ENCODE results near the gene TCP11L1. TPM values are rescaled to one million over a fixed set of nuclear protein-coding genes. Genes with fewer than 3 reads are reported as not detected.
"Not testable (repeated sequence)": the region's sequence is repeated elsewhere in the genome, so short reads cannot be mapped to it uniquely, and the experiment has no call there.

The TCP11L1 gene
- total RNA-seq, 2 donors from 2014 or later, result 8.9 to 14.2 TPM

GRCh38 chr11:33021937-33022336, 17.4 kb upstream of the TCP11L1 start:
- Mint-ChIP-seq H3K36me3 (no peaks in the 10 kb centered on the region), H3K9me3 (no peaks in the 10 kb centered on the region)
- ATAC-seq, result peak in 1 of 2 donors; percentile 18

GRCh38 chr11:33025339-33025722, 14.0 kb upstream of the TCP11L1 start:
- ATAC-seq (no peak), DNase-seq (ENCODE audit: low spot score in 2 of 2) (no peak)
- Mint-ChIP-seq H3K27ac (no peak overlapping the region), H3K36me3 (no peaks in the 10 kb centered on the region), H3K9me3 (no peaks in the 10 kb centered on the region)

More at GRCh38 chr11:33021937-33022336, 17.4 kb upstream of the TCP11L1 start:
- H3K27ac Mint-ChIP-seq, result no peak overlapping the region
- no peak for DNase-seq (ENCODE audit: low spot score in 2 of 2)

GRCh38 chr11:33027233-33027632, 12.1 kb upstream of the TCP11L1 start:
- H3K9me3 Mint-ChIP-seq, result no peaks in the 10 kb centered on the region
- H3K27ac Mint-ChIP-seq, result no peak overlapping the region
- no peaks in the 10 kb centered on the region for H3K36me3 Mint-ChIP-seq
- DNase-seq (ENCODE audit: low spot score in 2 of 2) (no peak), ATAC-seq (no peak)

GRCh38 chr11:33027846-33028536, 11.4 kb upstream of the TCP11L1 start:
- DNase-seq (ENCODE audit: low spot score in 2 of 2) (no peak), ATAC-seq (no peak)
- Mint-ChIP-seq H3K36me3 (no peaks in the 10 kb centered on the region), H3K9me3 (no peaks in the 10 kb centered on the region), H3K27ac (no peak overlapping the region)

- H3K9me3 Mint-ChIP-seq, result no peaks in the 10 kb centered on the region
- no peak for ATAC-seq
- H3K36me3 Mint-ChIP-seq, result no peaks in the 10 kb centered on the region
- DNase-seq (ENCODE audit: low spot score in 2 of 2), result no peak
- H3K27ac Mint-ChIP-seq, result no peak overlapping the region
These were observed 10.8 kb upstream of the TCP11L1 start for GRCh38 chr11:33028537-33028914.

- not testable (repeated sequence) for H3K9me3 Mint-ChIP-seq; H3K36me3 Mint-ChIP-seq; DNase-seq (ENCODE audit: low spot score in 2 of 2); H3K27ac Mint-ChIP-seq; ATAC-seq
These were observed 10.2 kb upstream of the TCP11L1 start for GRCh38 chr11:33029218-33029617.

GRCh38 chr11:33033493-33033892, 5.9 kb upstream of the TCP11L1 start:
- ATAC-seq, result no peak
- H3K27ac Mint-ChIP-seq, result no peak overlapping the region
- no peak for DNase-seq (ENCODE audit: low spot score in 2 of 2)
- no peaks in the 10 kb centered on the region for H3K36me3 Mint-ChIP-seq
- H3K9me3 Mint-ChIP-seq, result no peaks in the 10 kb centered on the region

GRCh38 chr11:33035011-33035410, 4.4 kb upstream of the TCP11L1 start:
- Mint-ChIP-seq H3K27ac (no peak overlapping the region), H3K36me3 (peaks cover 0 to 6% of the 10 kb centered on the region in 2 donors), H3K9me3 (no peaks in the 10 kb centered on the region)
- no peak for DNase-seq (ENCODE audit: low spot score in 2 of 2)
- ATAC-seq, result no peak

GRCh38 chr11:33040033-33040861, 875 bp downstream of the TCP11L1 start:
- H3K9me3 Mint-ChIP-seq, result no peaks in the 10 kb centered on the region
- DNase-seq (ENCODE audit: low spot score in 2 of 2), result no peak
- peaks cover 0 to 11% of the 10 kb centered on the region in 2 donors for H3K36me3 Mint-ChIP-seq
- H3K27ac Mint-ChIP-seq, result peak overlapping the region; percentile 61 to 98
- ATAC-seq, result peak; percentile 62 to 75

- no peaks in the 10 kb centered on the region for H3K9me3 Mint-ChIP-seq
- peak overlapping the region in 1 of 2 donors; percentile 98 for H3K27ac Mint-ChIP-seq
- peak; percentile 34 to 48 for ATAC-seq
- H3K36me3 Mint-ChIP-seq, result peaks cover 0 to 11% of the 10 kb centered on the region in 2 donors
- DNase-seq (ENCODE audit: low spot score in 2 of 2), result no peak
These were observed 1.6 kb downstream of the TCP11L1 start for GRCh38 chr11:33040862-33041453.

- ATAC-seq (peak in 1 of 2 donors; percentile 18), DNase-seq (ENCODE audit: low spot score in 2 of 2) (no peak)
- Mint-ChIP-seq H3K36me3 (peaks cover 4 to 15% of the 10 kb centered on the region in 2 donors), H3K27ac (no peak overlapping the region), H3K9me3 (no peaks in the 10 kb centered on the region)
These were observed 4.0 kb downstream of the TCP11L1 start for GRCh38 chr11:33043221-33043830.

- DNase-seq (ENCODE audit: low spot score in 2 of 2) (no peak), ATAC-seq (no peak)
- Mint-ChIP-seq H3K27ac (no peak overlapping the region), H3K36me3 (peaks cover 8 to 9% of the 10 kb centered on the region in 2 donors), H3K9me3 (no peaks in the 10 kb centered on the region)
These were observed 4.9 kb downstream of the TCP11L1 start for GRCh38 chr11:33044285-33044756.

GRCh38 chr11:33045551-33046255, 6.3 kb downstream of the TCP11L1 start:
- Mint-ChIP-seq H3K36me3 (peaks cover 8% of the 10 kb centered on the region in 2 donors), H3K27ac (no peak overlapping the region), H3K9me3 (no peaks in the 10 kb centered on the region)
- ATAC-seq, result no peak
- DNase-seq (ENCODE audit: low spot score in 2 of 2), result no peak

- H3K9me3 Mint-ChIP-seq; H3K27ac Mint-ChIP-seq; DNase-seq (ENCODE audit: low spot score in 2 of 2); ATAC-seq; H3K36me3 Mint-ChIP-seq: not testable (repeated sequence)
These were observed 9.3 kb downstream of the TCP11L1 start for GRCh38 chr11:33048701-33049100.

GRCh38 chr11:33049565-33050408, 10.4 kb downstream of the TCP11L1 start:
- H3K36me3 Mint-ChIP-seq; ATAC-seq; DNase-seq (ENCODE audit: low spot score in 2 of 2); H3K27ac Mint-ChIP-seq; H3K9me3 Mint-ChIP-seq: not testable (repeated sequence)
